GM12878 (cell line): ENCODE data around the gene STXBP5. TPM values are rescaled to one million over a fixed set of nuclear protein-coding genes. Genes with fewer than 3 reads are reported as not detected.

Source experiments
- ATAC-seq: fragments of 200-7000 bp; cut with Tn5 transposase; 3 replicates; pipeline ENCODE4 v1.9.1; 2020; ENCODE audit warnings: mild to moderate bottlenecking, moderate library complexity
- Bru-seq: library from RNA; stranded (reverse); fragments of 400-500 nt; gene quantifications from one replicate; lab custom pipeline; 2021; lab: Mats Ljungman, UMichigan
- BruChase-seq, 2 experiments: library from RNA; stranded (reverse); fragments of 400-500 nt; gene quantifications; one replicate each; lab custom pipeline; 2021; lab: Mats Ljungman, UMichigan
- BruUV-seq: library from RNA; stranded (reverse); fragments of 400-500 nt; replicated peaks from 2 replicates; lab custom pipeline; 2021; lab: Mats Ljungman, UMichigan
- CTCF ChIA-PET: fragments of 300-600 bp; sonication (Branson Sonifier 250); formaldehyde crosslinking; extraction: SDS; loops from one replicate; lab custom pipeline; 2021; ENCODE audit warnings: inconsistent platforms; lab: Yijun Ruan, JAX
- POLR2A ChIA-PET: fragments of 350-600 bp; formaldehyde crosslinking; extraction: SDS; loops from one replicate; lab custom pipeline; 2021; ENCODE audit warnings: inconsistent platforms; lab: Charles Lee
- RAD21 ChIA-PET: fragments of 300-600 bp; sonication (Branson Sonifier 250); formaldehyde crosslinking; loops from one replicate; lab custom pipeline; 2023; ENCODE audit warnings: antibody characterized with exemption; ENCODE audit not compliant: unreplicated experiment; lab: Charles Lee
- SMC1A ChIA-PET: fragments of 300-600 bp; sonication (Branson Sonifier 250); formaldehyde crosslinking; loops from one replicate; lab custom pipeline; 2023; ENCODE audit not compliant: unreplicated experiment, uncharacterized antibody; lab: Charles Lee
- DNase-seq: peaks from one replicate; pipeline ENCODE4 v3.0.0-alpha.2; 2011; ENCODE audit warnings: low read depth, low spot score
- FAIRE-seq: peaks from 3 replicates; lab custom pipeline; 2011; peaks lifted over from hg19 to GRCh38; lab: Jason Lieb, UNC
- H2AFZ ChIP-seq: 2 replicates; pipeline ENCODE4 v1.6.0; 2011; ENCODE audit warnings: low read depth, low read length, control low read depth; ENCODE audit not compliant: control insufficient read depth
- H3K27ac ChIP-seq: 2 replicates; pipeline ENCODE4 v1.5.1; 2011; ENCODE audit warnings: control low read depth; ENCODE audit not compliant: control insufficient read depth, insufficient read depth
- H3K27me3 ChIP-seq, 2 experiments: replicated peaks in 1 of 2; 2 replicates each; pipeline versions ENCODE4 v1.6.0 to v1.6.1; 2011; ENCODE audit warnings: low read length in 1 of 2; ENCODE audit not compliant: control insufficient read depth in 2 of 2, insufficient read depth in 2 of 2
- H3K36me3 ChIP-seq, 2 experiments: 2 replicates each; pipeline ENCODE4 v1.5.1; 2011; ENCODE audit warnings: low read length in 1 of 2; ENCODE audit not compliant: control insufficient read depth in 2 of 2, insufficient read depth in 2 of 2
- H3K4me1 ChIP-seq: 2 replicates; pipeline ENCODE4 v1.6.1; 2011; ENCODE audit warnings: mild to moderate bottlenecking, low read length, moderate library complexity, mixed read lengths; ENCODE audit not compliant: control insufficient read depth, insufficient read depth
- H3K4me2 ChIP-seq: 2 replicates; pipeline ENCODE4 v1.6.0; 2011; ENCODE audit warnings: control low read depth; ENCODE audit not compliant: control insufficient read depth, insufficient read depth
- H3K4me3 ChIP-seq: fragments of 200-600 bp; sonication (generic); 2 replicates; pipeline ENCODE4 v1.5.1; 2016
- H3K79me2 ChIP-seq: 2 replicates; pipeline ENCODE4 v1.6.0; 2011; ENCODE audit warnings: low read length; ENCODE audit not compliant: control insufficient read depth, insufficient read depth
- H3K9ac ChIP-seq: 2 replicates; pipeline ENCODE4 v1.8.0; 2011; ENCODE audit warnings: low read length, control low read depth, mixed read lengths; ENCODE audit not compliant: control insufficient read depth, insufficient read depth
- H3K9me3 ChIP-seq: replicated peaks from 3 replicates; pipeline ENCODE4 v1.5.1; 2011; ENCODE audit warnings: mild to moderate bottlenecking, low read length; ENCODE audit not compliant: control insufficient read depth, insufficient read depth
- H4K20me1 ChIP-seq: 2 replicates; pipeline ENCODE4 v1.6.0; 2011; ENCODE audit not compliant: control insufficient read depth, insufficient read depth
- BHLHE40 ChIP-seq, 2 experiments: fragments of 450-650 bp in 1 of 2; IDR thresholded peaks; 2 replicates each; pipeline ENCODE4 v1.6.1; 2011 to 2017; ENCODE audit warnings: low read depth in 2 of 2, borderline replicate concordance in 1 of 2, improper control_type of control experiment in 1 of 2, low read length in 1 of 2, mild to moderate bottlenecking in 1 of 2
- EP300 ChIP-seq, 2 experiments: fragments of 150-350 bp in 1 of 2; IDR thresholded peaks; 2 replicates each; pipeline ENCODE4 v1.6.1; 2011 to 2012; ENCODE audit warnings: low read depth in 2 of 2, low read length in 2 of 2, borderline replicate concordance in 1 of 2, improper control_type of control experiment in 1 of 2, inconsistent platforms in 1 of 2; ENCODE audit not compliant: control insufficient read depth in 1 of 2
- GATAD2B ChIP-seq: fragments of 450-650 bp; conservative IDR thresholded peaks from 2 replicates; pipeline ENCODE4 v1.6.1; 2017; ENCODE audit warnings: low read depth, mild to moderate bottlenecking, moderate library complexity
- HDAC6 ChIP-seq: fragments of 200-600 bp; sonication (generic); IDR thresholded peaks from one replicate; pipeline ENCODE4 v1.8.0; 2017; ENCODE audit warnings: antibody characterized with exemption; ENCODE audit not compliant: unreplicated experiment
- NR2F1 ChIP-seq: fragments of 450-650 bp; conservative IDR thresholded peaks from 2 replicates; pipeline ENCODE4 v1.6.1; 2017; ENCODE audit warnings: mild to moderate bottlenecking
- STAT3 ChIP-seq: IDR thresholded peaks from 2 replicates; pipeline ENCODE4 v1.6.1; 2011; ENCODE audit warnings: low read depth, low read length, improper control_type of control experiment
- TARDBP ChIP-seq: IDR thresholded peaks from 2 replicates; pipeline ENCODE4 v1.6.1; 2016; ENCODE audit warnings: borderline replicate concordance
- ZBTB33 ChIP-seq: fragments of 450-650 bp; IDR thresholded peaks from 2 replicates; pipeline ENCODE4 v1.6.1; 2017; ENCODE audit warnings: mild to moderate bottlenecking
- ZNF384 ChIP-seq: IDR thresholded peaks from 2 replicates; pipeline ENCODE4 v1.6.1; 2012; ENCODE audit warnings: low read depth, mild to moderate bottlenecking, low read length, improper control_type of control experiment, borderline replicate concordance
- ZNF687 ChIP-seq: fragments of 450-650 bp; IDR thresholded peaks from 2 replicates; pipeline ENCODE4 v1.6.1; 2017; ENCODE audit warnings: mild to moderate bottlenecking, moderate library complexity
- WGBS: methylation state at CpG from one replicate; pipeline ENCODE4 v1.1.6; 2016; ENCODE audit warnings: low lambda C conversion rate; ENCODE audit not compliant: insufficient replicate concordance, insufficient coverage; ENCODE audit errors: missing lambda C conversion rate; 5-methylcytosine and 5-hydroxymethylcytosine counted together
- in situ Hi-C: fragments of 300-500 bp; cut with MboI; formaldehyde crosslinking; loops from 9 replicates; pipeline ENCODE4 v1.14.3; 2018; ENCODE audit warnings: mixed read lengths
- intact Hi-C: fragments of 100-400 bp; cut with micrococcal nuclease; formaldehyde crosslinking; loops from one replicate; pipeline ENCODE4 v1.14.2; 2022; ENCODE audit not compliant: unreplicated experiment
- long read RNA-seq, 2 experiments: library from polyadenylated mRNA; unstranded; transcript quantifications; one replicate each; pipeline ENCODE4 v2.0.0, GENCODE V29; 2019 to 2020
- polyA minus RNA-seq, 3 experiments: library from RNA; depleted of rRNA, polyadenylated mRNA; stranded (reverse); fragments of >200 nt; gene quantifications; 2 replicates each; pipeline ENCODE4 v1.2.3, GENCODE V29; 2011
- polyA plus RNA-seq, 11 experiments: library from polyadenylated mRNA; depleted of rRNA in 4 of 11; unstranded in 6 of 11; stranded (reverse) in 5 of 11; fragments of >200 nt; fragmentation: Nextera tagmentation in 4 of 11; fragmentation: Illumina TruSeq in 1 of 11; extraction: Ambion mirVana in 4 of 11; extraction: Trizol in 1 of 11; gene quantifications; 1 replicate in 1 of 11; 2 replicates in 10 of 11; pipeline versions ENCODE4 v1.2.1 to v1.2.3, GENCODE V29; 2011 to 2016; ENCODE audit warnings: inconsistent platforms in 2 of 11, missing spikeins in 2 of 11, low read depth in 1 of 11
- total RNA-seq, 4 experiments: library from RNA; depleted of rRNA in 3 of 4; stranded (reverse); fragments of >200 nt in 3 of 4; fragmentation: Illumina TruSeq in 1 of 4; extraction: Trizol in 1 of 4; gene quantifications; 2 replicates each; pipeline versions ENCODE4 v1.2.1 to v1.2.3, GENCODE V29; 2013 to 2021
- TF ChIP-seq, protein P1 (sequence below): fragments of 450-650 bp; IDR thresholded peaks from 2 replicates; pipeline ENCODE4 v1.6.1; 2014; ENCODE audit warnings: mild to moderate bottlenecking

The STXBP5 gene
- 32.5 and 34.0 TPM in 2 replicates for total RNA-seq (2013; cell fraction: nucleolus; rRNA removed)
- total RNA-seq (2014; rRNA removed) (10.8 and 12.3 TPM in 2 replicates), total RNA-seq (2014; rRNA removed; fragmentation: Illumina TruSeq; extraction: Trizol) (10.5 and 11.4 TPM in 2 replicates), total RNA-seq (2021) (11.1 and 13.2 TPM in 2 replicates), polyA plus RNA-seq (2011; rRNA removed) (9.7 and 12.7 TPM in 2 replicates), polyA plus RNA-seq (2014; fragmentation: Illumina TruSeq; extraction: Trizol) (10.4 and 10.6 TPM in 2 replicates), polyA plus RNA-seq (2014; fragmentation: Nextera tagmentation; extraction: Ambion mirVana) (1 to 10 TPM; 3.1 TPM), polyA plus RNA-seq (2014; rRNA removed) (5.0 and 7.2 TPM in 2 replicates), polyA plus RNA-seq (2016; fragmentation: Nextera tagmentation; extraction: Ambion mirVana) (1 to 10 TPM; 1.4 to 1.8 TPM), polyA minus RNA-seq (2011; rRNA and poly(A)+ RNA removed) (31.7 and 36.7 TPM in 2 replicates), Bru-seq, nascent RNA (percentile 66 among the genes with signal in this experiment), BruChase-seq, experiment 1, labeled RNA remaining after a 6-hour chase (percentile 60 among the genes with signal in this experiment), BruChase-seq, experiment 2, labeled RNA remaining after a 2-hour chase (percentile 62 among the genes with signal in this experiment)
- polyA plus RNA-seq (2011; ENCODE audit: low read depth): 2.1 TPM
- polyA plus RNA-seq (2011; cell fraction: cytosol; rRNA removed): 5.6 and 5.8 TPM in 2 replicates
- 9.8 and 10.0 TPM in 2 replicates for polyA plus RNA-seq (2011; cell fraction: nucleus; rRNA removed)
- 2.7 and 3.8 TPM in 2 replicates for polyA plus RNA-seq (2012)
- 7.2 and 8.2 TPM in 2 replicates for polyA minus RNA-seq (2011; cell fraction: cytosol; rRNA and poly(A)+ RNA removed)
- 26.7 and 40.4 TPM in 2 replicates for polyA minus RNA-seq (2011; cell fraction: nucleus; rRNA and poly(A)+ RNA removed)
- long read RNA-seq, experiment 1, partial matches to known transcripts: 1 of 2 reads
- long read RNA-seq, experiment 1, other reads (novel, unspliced or antisense): 1 of 2 reads
- long read RNA-seq, experiment 2, partial matches to known transcripts: 3 of 8 reads
- long read RNA-seq, experiment 2, other reads (novel, unspliced or antisense): 5 of 8 reads

- H3K9me3 ChIP-seq: no peaks in the 10 kb centered on the region
- peak within 1 kb of the TSS; percentile 94 for H3K4me3 ChIP-seq
- peak within 1 kb of the TSS; percentile 97 for H3K4me2 ChIP-seq
- SMC1A ChIA-PET: interaction anchor here (1.1 kb wide), 1 partner anchor 13 kb away, joined by 3 read pairs; no protein-coding TSS in a partner anchor
- peak; percentile 13 for ATAC-seq
- BruUV-seq: no TSS peak
- WGBS: under 1% methylated on average over 33 of the region's 85 CpGs
- CTCF ChIA-PET: no interaction called here
- intact Hi-C loops (loop anchor here (10.0 kb wide), 1 partner anchor 181 kb away; no protein-coding TSS in a partner anchor), in situ Hi-C loops (no loop called here)
- H3K36me3 ChIP-seq: no peaks in the 10 kb centered on the region
- no peak for DNase-seq
- H2AFZ ChIP-seq: peak within 1 kb of the TSS; percentile 100
- no peak for FAIRE-seq
- H3K9ac ChIP-seq: peak within 1 kb of the TSS; percentile 72
- H3K27ac ChIP-seq: peak within 1 kb of the TSS; percentile 85
- H4K20me1 ChIP-seq: no peaks in the 10 kb centered on the region
- POLR2A ChIA-PET: no interaction called here
- RAD21 ChIA-PET: no interaction called here
- no peaks in the 10 kb centered on the region for H3K27me3 ChIP-seq
- peaks cover 25% of the 10 kb centered on the region for H3K79me2 ChIP-seq
- no peaks in the 10 kb centered on the region for H3K4me1 ChIP-seq
- TF ChIP-seq, protein P1, sequence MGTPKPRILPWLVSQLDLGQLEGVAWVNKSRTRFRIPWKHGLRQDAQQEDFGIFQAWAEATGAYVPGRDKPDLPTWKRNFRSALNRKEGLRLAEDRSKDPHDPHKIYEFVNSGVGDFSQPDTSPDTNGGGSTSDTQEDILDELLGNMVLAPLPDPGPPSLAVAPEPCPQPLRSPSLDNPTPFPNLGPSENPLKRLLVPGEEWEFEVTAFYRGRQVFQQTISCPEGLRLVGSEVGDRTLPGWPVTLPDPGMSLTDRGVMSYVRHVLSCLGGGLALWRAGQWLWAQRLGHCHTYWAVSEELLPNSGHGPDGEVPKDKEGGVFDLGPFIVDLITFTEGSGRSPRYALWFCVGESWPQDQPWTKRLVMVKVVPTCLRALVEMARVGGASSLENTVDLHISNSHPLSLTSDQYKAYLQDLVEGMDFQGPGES: no peak
- TF ChIP-seq STAT3 (no peak), EP300 (IDR thresholded peaks at IDR 0.05; ENCODE audit: borderline replicate concordance in 1 of 2, control insufficient read depth in 1 of 2, low read depth in 2 of 2, low read length in 2 of 2) (no peak), GATAD2B (no peak), HDAC6 (no peak), NR2F1 (no peak), ZNF687 (no peak), BHLHE40 (IDR thresholded peaks at IDR 0.05; ENCODE audit: borderline replicate concordance in 1 of 2, low read depth in 2 of 2, low read length in 1 of 2) (no peak), TARDBP (no peak), ZBTB33 (no peak), ZNF384 (no peak)
Measured at GRCh38 chr6:147204060-147204785, at the start of gene STXBP5. TSS of gene STXBP5 (plus strand) at chr6:147204417. CDS start at chr6:147204533, 116 bp downstream.
